Gastrocnemius medialis (tissue), 4 donors: Measurements from ENCODE around the gene OR10H4. TPM values are rescaled to one million over a fixed set of nuclear protein-coding genes. Genes with fewer than 3 reads are reported as not detected.

Experiments
- ATAC-seq, 2 donors: fragments of 150-250 bp; one replicate each; pipeline ENCODE4 v1.9.1; 2016
- DNase-seq, 2 donors: peaks; one replicate each; pipeline ENCODE4 v3.0.0-alpha.2; 2019
- H3K27ac ChIP-seq, 4 donors: fragments of 200-600 bp; sonication (generic); 1 replicate in 1 of 4; 2 replicates in 3 of 4; pipeline ENCODE4 v1.5.1; 2016 to 2018; ENCODE audit warnings: mild to moderate bottlenecking in 2 of 4, moderate library complexity in 1 of 4
- H3K27me3 ChIP-seq, 3 donors: fragments of 200-600 bp; sonication (generic) in 2 of 3; 1 replicate in 1 of 3; 2 replicates in 2 of 3; pipeline versions ENCODE4 v1.5.1 to v1.6.0; 2016 to 2019; ENCODE audit warnings: mild to moderate bottlenecking in 1 of 3, moderate library complexity in 1 of 3
- H3K36me3 ChIP-seq, 2 donors: fragments of 200-600 bp; sonication (generic) in 1 of 2; one replicate each; pipeline ENCODE4 v1.5.1; 2017 to 2018
- H3K4me1 ChIP-seq, 2 donors: fragments of 200-600 bp; sonication (generic) in 1 of 2; one replicate each; pipeline ENCODE4 v1.5.1; 2016 to 2017; ENCODE audit warnings: mild to moderate bottlenecking in 2 of 2
- H3K4me3 ChIP-seq, 4 donors: fragments of 200-600 bp; sonication (generic) in 3 of 4; 1 replicate in 1 of 4; 2 replicates in 3 of 4; pipeline ENCODE4 v1.5.1; 2016 to 2019; ENCODE audit warnings: mild to moderate bottlenecking in 2 of 4
- H3K9me3 ChIP-seq, 3 donors: fragments of 200-600 bp; sonication (generic) in 2 of 3; 1 replicate in 1 of 3; 2 replicates in 2 of 3; pipeline ENCODE4 v1.5.1; 2016 to 2019
- CTCF ChIP-seq, 5 experiments: fragments of 450-650 bp in 3 of 5; fragments of 200-600 bp in 2 of 5; sonication (generic) in 2 of 5; IDR thresholded peaks in 4 of 5; conservative IDR thresholded peaks in 1 of 5; 1 replicate in 4 of 5; 2 replicates in 1 of 5; pipeline ENCODE4 v1.5.1; 2016 to 2019; ENCODE audit warnings: antibody characterized with exemption in 5 of 5, mild to moderate bottlenecking in 3 of 5, moderate library complexity in 3 of 5
- POLR2A ChIP-seq, 2 donors: fragments of 450-650 bp; IDR thresholded peaks; one replicate each; pipeline ENCODE4 v1.6.1; 2017; ENCODE audit warnings: antibody characterized with exemption in 2 of 2, mild to moderate bottlenecking in 2 of 2, moderate library complexity in 2 of 2
- in situ Hi-C, 4 donors: fragments of 200-750 bp; cut with MboI; loops; one replicate each; pipeline versions ENCODE4 v1.15.0 to v1.8.0; 2017; ENCODE audit warnings: low sequenced_read_pairs in 4 of 4
- intact Hi-C: fragments of 100-400 bp; cut with DNase I; formaldehyde crosslinking; loops from one replicate; pipeline ENCODE4 v1.15.1; 2023; ENCODE audit warnings: low total_unique reads
- total RNA-seq, 4 donors: library from RNA; depleted of rRNA; stranded (reverse); fragments of >200 nt; gene quantifications; one replicate each; pipeline versions ENCODE4 v1.1.0 to v1.2.3, GENCODE V29; 2016

Gene OR10H4
- total RNA-seq, 4 donors from 2014 or later = not detected

- H3K27ac ChIP-seq = no peak overlapping the region
- ATAC-seq (no peak), DNase-seq (no peak)
- no peaks in the 10 kb centered on the region for H3K4me1 ChIP-seq
- intact Hi-C loops (no loop called here), in situ Hi-C loops (no loop called here)
- no peak for TF ChIP-seq CTCF (IDR thresholded peaks at IDR 0.05 in 4 of 5, conservative IDR thresholded peaks at IDR 0.05 in 1 of 5)
- TF ChIP-seq POLR2A (IDR thresholded peaks at IDR 0.05) = no peak
- no peak overlapping the region for H3K4me3 ChIP-seq
- H3K9me3 ChIP-seq = peaks cover 0 to 9% (median 0%) of the 10 kb centered on the region in 3 donors
- H3K27me3 ChIP-seq = peaks cover 0 to 18% (median 15%) of the 10 kb centered on the region in 3 donors
- no peaks in the 10 kb centered on the region for H3K36me3 ChIP-seq
Measured at GRCh38 chr19:15915109-15915508, 33.7 kb upstream of the OR10H4 start.

DNA sequence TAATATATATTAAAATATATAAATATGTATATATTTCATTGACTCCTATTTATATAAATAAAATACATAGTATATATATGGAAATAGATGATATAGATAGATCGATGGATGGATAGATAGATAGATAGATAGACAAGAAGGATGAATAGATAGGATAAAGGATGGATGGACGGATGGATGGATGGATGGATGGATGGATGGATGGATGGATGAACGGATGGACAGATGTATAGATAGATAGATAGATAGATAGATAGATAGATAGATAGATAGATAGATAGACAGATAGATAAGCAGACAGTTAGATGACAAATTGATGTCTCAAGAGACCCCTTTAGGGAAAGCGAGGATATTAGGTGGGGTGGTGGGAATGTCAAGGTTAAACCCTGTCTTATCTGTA is 29.6 kb upstream of the OR10H4 start:
- H3K36me3 ChIP-seq = no peaks in the 10 kb centered on the region
- H3K27me3 ChIP-seq = peaks cover 0 to 5% (median 0%) of the 10 kb centered on the region in 3 donors
- in situ Hi-C loops (no loop called here), intact Hi-C loops (no loop called here)
- peaks cover 0 to 9% (median 0%) of the 10 kb centered on the region in 3 donors for H3K9me3 ChIP-seq
- no peak overlapping the region for H3K27ac ChIP-seq
- TF ChIP-seq POLR2A (IDR thresholded peaks at IDR 0.05) (no peak), CTCF (IDR thresholded peaks at IDR 0.05 in 4 of 5, conservative IDR thresholded peaks at IDR 0.05 in 1 of 5) (no peak)
- H3K4me3 ChIP-seq = no peak overlapping the region
- no peak for ATAC-seq
- H3K4me1 ChIP-seq = no peaks in the 10 kb centered on the region
- no peak for DNase-seq

- no peaks in the 10 kb centered on the region for H3K9me3 ChIP-seq
- ATAC-seq (no peak), DNase-seq (no peak)
- TF ChIP-seq CTCF (IDR thresholded peaks at IDR 0.05 in 4 of 5, conservative IDR thresholded peaks at IDR 0.05 in 1 of 5) (no peak), POLR2A (IDR thresholded peaks at IDR 0.05) (no peak)
- no peaks in the 10 kb centered on the region for H3K4me1 ChIP-seq
- no peak overlapping the region for H3K4me3 ChIP-seq
- in situ Hi-C loops = no loop called here
- H3K36me3 ChIP-seq = no peaks in the 10 kb centered on the region
- intact Hi-C loops = no loop called here
- no peak overlapping the region for H3K27ac ChIP-seq
- no peaks in the 10 kb centered on the region for H3K27me3 ChIP-seq
Measured at GRCh38 chr19:15922021-15922420, 26.8 kb upstream of the OR10H4 start.

DNA sequence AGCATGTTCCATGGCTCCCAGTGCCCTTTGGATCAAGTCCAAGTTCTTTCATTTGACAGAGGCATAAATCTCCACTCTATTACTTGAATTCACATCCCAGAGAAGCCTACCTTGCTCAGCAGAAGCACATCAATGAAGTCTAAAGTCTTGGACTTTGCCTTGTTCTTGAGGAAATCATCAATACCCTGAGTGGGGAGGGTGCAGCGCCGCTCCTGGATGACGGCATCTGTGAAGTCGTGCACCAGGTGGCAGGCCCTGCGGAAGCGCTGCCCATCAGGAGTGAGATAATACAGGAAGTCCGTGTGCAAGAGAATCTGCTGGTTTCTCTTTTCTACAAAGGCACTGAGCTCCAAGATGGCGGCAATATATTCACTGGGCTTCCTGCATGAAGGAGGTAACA is 25.1 kb upstream of the OR10H4 start:
- Histone ChIP-seq H3K9me3 (no peaks in the 10 kb centered on the region), H3K4me3 (no peak overlapping the region), H3K4me1 (no peaks in the 10 kb centered on the region), H3K27me3 (peaks cover 0 to 4% (median 0%) of the 10 kb centered on the region in 3 donors), H3K27ac (no peak overlapping the region), H3K36me3 (no peaks in the 10 kb centered on the region)
- ATAC-seq (no peak), DNase-seq (no peak)
- in situ Hi-C loops (no loop called here), intact Hi-C loops (no loop called here)
- no peak for TF ChIP-seq CTCF (IDR thresholded peaks at IDR 0.05 in 4 of 5, conservative IDR thresholded peaks at IDR 0.05 in 1 of 5)
- TF ChIP-seq POLR2A (IDR thresholded peaks at IDR 0.05) = no peak

DNA sequence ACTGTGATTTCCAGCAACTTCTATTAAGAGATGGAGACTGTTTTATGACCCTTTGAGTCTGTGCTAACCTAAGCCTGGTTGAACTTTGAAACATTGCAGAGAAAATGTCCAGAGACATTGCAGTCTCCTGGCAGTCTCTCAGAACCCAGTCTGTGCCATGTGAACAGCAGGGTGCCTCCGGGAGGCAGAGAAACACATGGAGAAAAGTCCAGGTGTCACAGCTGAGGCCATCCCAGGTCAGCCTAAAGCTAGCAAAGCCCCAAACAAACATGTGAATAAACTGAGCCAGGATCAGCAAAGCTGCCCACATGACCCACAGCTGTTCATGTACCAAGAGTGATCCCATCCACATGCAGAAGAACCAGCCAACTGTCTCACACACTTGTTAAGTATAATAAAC is 22.3 kb upstream of the OR10H4 start:
- no peak for TF ChIP-seq CTCF (IDR thresholded peaks at IDR 0.05 in 4 of 5, conservative IDR thresholded peaks at IDR 0.05 in 1 of 5)
- TF ChIP-seq POLR2A (IDR thresholded peaks at IDR 0.05) = no peak
- Histone ChIP-seq H3K4me3 (no peak overlapping the region), H3K27ac (no peak overlapping the region), H3K27me3 (peaks cover 0 to 15% (median 0%) of the 10 kb centered on the region in 3 donors), H3K4me1 (no peaks in the 10 kb centered on the region), H3K9me3 (no peaks in the 10 kb centered on the region), H3K36me3 (no peaks in the 10 kb centered on the region)
- intact Hi-C loops (no loop called here), in situ Hi-C loops (no loop called here)
- no peak for DNase-seq
- ATAC-seq = no peak
